HG02970 (cell line): Measurements from ENCODE around the gene TRIM63.
"Not testable (repeated sequence)": the region's sequence is repeated elsewhere in the genome, so short reads cannot be mapped to it uniquely, and the experiment has no call there.

ENCODE experiments used
- ATAC-seq: cut with Tn5 transposase; IDR thresholded peaks from one replicate; pipeline ENCODE4 v1.9.1; 2021; ENCODE audit warnings: mild to moderate bottlenecking, moderate library complexity, moderate number of reproducible peaks; ENCODE audit not compliant: unreplicated experiment, low FRiP score

Gene TRIM63

GRCh38 chr1:26067432-26067911 lies at the start of gene TRIM63:
TRIM63 (minus strand) TSS chr1:26067630; CDS start chr1:26067494, 136 bp downstream.
- no peak for ATAC-seq

GRCh38 chr1:26114165-26114927 lies 46.9 kb upstream of the TRIM63 start:
- no peak for ATAC-seq

- ATAC-seq, result no peak
These were observed 45.0 kb upstream of the TRIM63 start for GRCh38 chr1:26112407-26112775.

- ATAC-seq, result peak; percentile 76
These were observed 44.3 kb upstream of the TRIM63 start, which contains the start of gene PDIK1L for GRCh38 chr1:26111530-26112406. PDIK1L (plus strand) TSS chr1:26111824; CDS start chr1:26114309, 2,485 bp downstream.

- peak; percentile 37 for ATAC-seq
These were observed 43.5 kb upstream of the TRIM63 start for GRCh38 chr1:26110731-26111529.

- no peak for ATAC-seq
These were observed 42.1 kb upstream of the TRIM63 start for GRCh38 chr1:26109229-26110164.

DNA sequence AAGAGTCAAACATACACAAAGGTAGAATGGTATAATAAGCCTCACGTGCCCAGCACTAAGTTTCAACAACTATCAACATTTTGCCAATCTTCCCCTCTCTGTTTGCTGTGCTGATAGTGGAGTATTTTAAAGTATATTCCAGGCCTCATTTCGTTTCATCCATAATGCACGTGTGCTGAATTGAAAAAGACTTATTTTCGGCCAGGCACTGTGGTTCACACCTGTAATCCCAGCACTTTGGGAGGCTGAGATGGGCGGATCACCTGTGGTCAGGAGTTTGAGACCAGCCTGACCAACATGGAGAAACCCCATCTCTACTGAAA lies 37.8 kb upstream of the TRIM63 start:
- ATAC-seq, result not testable (repeated sequence)

DNA sequence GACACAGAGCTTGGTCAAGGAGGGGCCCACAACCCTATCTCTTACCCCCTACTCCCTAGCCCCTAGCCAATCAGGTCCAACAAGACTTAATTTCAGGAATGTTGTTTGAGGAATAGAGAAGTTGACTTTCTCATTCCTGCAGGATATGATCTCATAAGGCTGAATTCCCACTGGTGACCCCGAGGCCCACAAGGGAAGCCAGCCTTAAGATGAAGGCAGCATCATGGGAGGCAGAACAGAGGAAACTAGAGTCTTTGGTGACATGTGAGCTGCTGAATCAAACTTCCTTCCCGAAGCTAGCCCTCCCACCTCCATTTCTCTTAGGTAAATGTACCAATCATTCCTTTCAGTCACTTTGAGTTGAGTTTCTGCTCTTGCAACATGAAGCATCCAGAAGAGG lies 35.1 kb upstream of the TRIM63 start:
- ATAC-seq, result no peak

GRCh38 chr1:26102119-26102518 lies 34.7 kb upstream of the TRIM63 start:
- ATAC-seq, result no peak

DNA sequence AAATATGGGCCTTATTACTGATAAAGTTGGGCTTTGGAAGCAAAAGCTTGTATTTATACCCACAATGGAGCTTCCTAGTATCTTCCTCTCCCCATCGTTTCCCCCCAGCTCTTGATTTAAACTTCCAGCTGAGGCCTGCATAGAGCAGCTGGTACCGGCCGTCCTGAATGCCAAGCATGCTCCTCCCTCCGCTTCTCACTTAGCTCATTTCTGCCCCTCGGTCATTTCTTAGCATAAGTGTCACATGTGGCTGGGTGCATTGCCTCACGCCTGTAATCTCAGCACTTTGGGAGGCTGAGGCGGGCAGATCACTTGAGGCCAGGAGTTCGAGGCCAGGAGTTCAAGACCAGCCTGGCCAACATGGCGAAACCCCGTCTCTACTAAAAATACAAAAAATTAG lies 32.8 kb upstream of the TRIM63 start:
- not testable (repeated sequence) for ATAC-seq

GRCh38 chr1:26099780-26100179 lies 32.4 kb upstream of the TRIM63 start:
- ATAC-seq, result no peak

- no peak for ATAC-seq
These were observed 31.2 kb upstream of the TRIM63 start for GRCh38 chr1:26098602-26099001.

DNA sequence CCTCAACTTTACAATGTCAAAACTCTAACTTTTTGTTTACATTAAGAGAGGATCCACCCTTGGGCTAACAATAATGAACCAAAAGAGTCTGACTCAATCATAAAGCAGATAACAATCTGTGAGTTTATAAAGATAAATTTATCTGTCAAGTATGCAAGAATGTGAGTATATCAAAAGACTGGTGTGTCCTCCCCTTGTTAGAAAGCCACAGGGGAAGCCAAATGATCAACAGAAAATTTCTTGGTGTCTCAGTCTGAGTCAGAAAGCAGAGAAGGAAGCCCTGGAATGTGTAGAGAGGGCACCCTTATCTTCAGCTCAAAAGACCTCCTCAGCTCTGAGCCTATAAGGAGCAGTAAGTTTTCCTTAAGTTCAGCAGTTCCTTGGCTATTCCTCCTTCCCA lies 30.3 kb upstream of the TRIM63 start:
- ATAC-seq, result no peak

GRCh38 chr1:26096471-26096870 lies 29.0 kb upstream of the TRIM63 start:
- no peak for ATAC-seq

GRCh38 chr1:26094677-26095383 lies 27.4 kb upstream of the TRIM63 start:
- no peak for ATAC-seq

DNA sequence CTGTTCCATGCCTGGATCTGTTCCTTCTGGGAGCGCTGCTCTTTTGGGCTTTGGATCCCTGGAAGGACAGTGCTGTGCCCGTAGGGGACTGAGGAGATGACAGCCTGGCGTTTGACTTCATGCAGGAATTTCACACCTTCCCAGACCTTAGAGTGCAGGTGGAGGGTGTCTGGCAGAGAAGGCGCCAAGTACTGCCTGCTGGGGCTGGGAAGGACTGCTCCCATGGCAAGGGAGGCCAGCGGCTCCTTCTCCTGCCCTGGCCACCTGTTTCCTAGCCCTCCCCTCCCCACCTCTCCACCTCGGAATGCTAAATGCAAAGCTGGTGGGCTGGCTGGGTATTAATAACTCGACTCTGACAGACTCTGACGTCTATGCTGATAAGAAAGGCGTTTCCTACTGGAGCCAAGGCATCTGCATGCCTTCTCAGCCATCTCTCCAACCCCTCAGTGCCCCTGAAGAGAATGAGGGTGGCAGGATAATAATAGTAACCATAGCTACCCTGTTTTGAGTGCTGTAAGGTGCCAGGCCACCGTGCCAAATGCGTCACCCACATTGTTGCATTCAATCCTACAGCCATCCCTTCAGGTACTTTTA lies 26.7 kb upstream of the TRIM63 start:
- no peak for ATAC-seq

- not testable (repeated sequence) for ATAC-seq
These were observed 26.1 kb upstream of the TRIM63 start for GRCh38 chr1:26093569-26093968.

DNA sequence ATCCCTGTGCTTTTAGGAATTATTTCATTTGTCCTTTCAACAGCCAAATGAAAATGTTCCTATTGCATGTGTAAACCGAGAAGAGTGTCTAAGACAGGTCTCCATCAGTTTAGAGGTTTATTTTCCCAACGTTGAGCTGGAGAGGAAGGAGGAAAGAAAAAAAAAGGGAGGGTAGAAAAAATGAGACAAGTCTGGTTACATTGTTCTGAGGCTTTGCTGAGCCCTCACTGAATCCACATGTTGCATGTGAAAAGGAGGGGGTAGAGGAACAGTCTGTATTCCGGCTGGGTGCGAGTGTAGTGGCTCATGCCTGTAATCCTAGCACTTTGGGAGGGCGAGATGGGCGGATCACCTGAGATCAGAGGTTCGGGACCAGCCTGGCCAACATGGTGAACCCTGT lies 25.0 kb upstream of the TRIM63 start:
- no peak for ATAC-seq

DNA sequence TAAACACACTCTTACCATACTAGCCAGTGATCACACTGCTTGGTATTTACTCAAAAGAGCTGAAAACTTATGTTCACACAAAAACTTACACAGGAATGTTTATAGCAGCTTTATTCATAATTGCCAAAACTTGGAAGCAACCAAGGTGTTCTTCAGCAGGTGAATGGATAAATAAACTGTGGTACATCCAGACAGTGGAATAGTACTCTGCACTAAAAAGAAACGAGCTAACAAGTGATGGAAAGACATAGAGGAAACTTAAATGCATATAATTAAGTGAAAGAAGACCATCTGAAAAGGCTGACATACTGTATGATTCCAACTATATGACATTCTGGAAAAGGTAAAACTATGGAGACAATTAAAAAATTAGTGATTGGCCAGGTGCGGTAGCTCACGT lies 23.5 kb upstream of the TRIM63 start:
- no peak for ATAC-seq
